K562 (cell line): Measurements from ENCODE around the gene PIERCE2.
"Not testable (repeated sequence)": the region's sequence is repeated elsewhere in the genome, so short reads cannot be mapped to it uniquely, and the experiment has no call there.

Experiments
- CTCF ChIP-seq, 3 experiments: IDR thresholded peaks in 2 of 3; conservative IDR thresholded peaks in 1 of 3; 2 replicates each; pipeline ENCODE4 v1.5.1; 2011 to 2012; ENCODE audit warnings: low read length in 3 of 3, mild to moderate bottlenecking in 3 of 3, control low read depth in 2 of 3, improper control_type of control experiment in 1 of 3, inconsistent platforms in 1 of 3, low read depth in 1 of 3, mixed read lengths in 1 of 3, moderate library complexity in 1 of 3; ENCODE audit not compliant: insufficient read depth in 2 of 3
- EP300 ChIP-seq: IDR thresholded peaks from 2 replicates; pipeline ENCODE4 v1.6.1; 2012; ENCODE audit warnings: low read length, improper control_type of control experiment
- EZH2 ChIP-seq: IDR thresholded peaks from 2 replicates; pipeline ENCODE4 v1.6.1; 2012; ENCODE audit warnings: low read depth, mild to moderate bottlenecking, inconsistent platforms, low read length, borderline replicate concordance
- HDAC1 ChIP-seq, 2 experiments: fragments of 450-650 bp; IDR thresholded peaks; 2 replicates each; pipeline ENCODE4 v1.6.1; 2016 to 2017; ENCODE audit warnings: inconsistent platforms in 1 of 2, mild to moderate bottlenecking in 1 of 2, moderate library complexity in 1 of 2
- ID3 ChIP-seq, 2 experiments: fragments of 250-450 bp in 1 of 2; fragments of 450-650 bp in 1 of 2; sonication (Bioruptor Pico) in 1 of 2; IDR thresholded peaks; 2 replicates each; pipeline versions ENCODE4 v1.6.1 to v1.8.0; 2016 to 2021; ENCODE audit warnings: mild to moderate bottlenecking in 2 of 2, moderate library complexity in 2 of 2, missing compliant biosample characterization in 1 of 2, missing genetic modification characterization in 1 of 2
- L3MBTL2 ChIP-seq: fragments of 450-650 bp; IDR thresholded peaks from 2 replicates; pipeline ENCODE4 v1.6.1; 2016; ENCODE audit warnings: mild to moderate bottlenecking, moderate library complexity
- POLR2A ChIP-seq: fragments of 450-650 bp; conservative IDR thresholded peaks from 2 replicates; pipeline ENCODE4 v1.6.1; 2016
- POLR2H ChIP-seq: IDR thresholded peaks from 2 replicates; pipeline ENCODE4 v1.6.1; 2016; ENCODE audit warnings: missing genetic modification characterization, low read depth, mild to moderate bottlenecking, control low read depth, missing compliant biosample characterization, moderate library complexity
- TSHZ1 ChIP-seq: fragments of 250-450 bp; sonication (Bioruptor Pico); IDR thresholded peaks from 2 replicates; pipeline ENCODE4 v1.4.0; 2020; ENCODE audit warnings: mild to moderate bottlenecking, moderate library complexity
- XRCC4 ChIP-seq: IDR thresholded peaks from one replicate; pipeline ENCODE4 v1.6.1; 2011; ENCODE audit not compliant: insufficient read depth, insufficient read length; ENCODE audit errors: extremely low read depth
- ZNF311 ChIP-seq: fragments of 250-450 bp; sonication (Bioruptor Pico); IDR thresholded peaks from 2 replicates; pipeline ENCODE4 v1.4.0; 2020; ENCODE audit warnings: mild to moderate bottlenecking, moderate library complexity

GRCh38 chr15:55408976-55409375, 681 bp downstream of the PIERCE2 start:
- not testable (repeated sequence) for TF ChIP-seq HDAC1 (IDR thresholded peaks at IDR 0.05); CTCF (IDR thresholded peaks at IDR 0.05 in 2 of 3, conservative IDR thresholded peaks at IDR 0.05 in 1 of 3; ENCODE audit: insufficient read depth in 2 of 3, low read depth in 1 of 3, low read length in 3 of 3); POLR2A; L3MBTL2; TSHZ1 (CRISPR knock-in tag); ID3 (CRISPR knock-in tag; IDR thresholded peaks at IDR 0.05); ID3 (tag; IDR thresholded peaks at IDR 0.05); EP300; EZH2; XRCC4; POLR2H (tag); ZNF311 (CRISPR knock-in tag)
